Neural progenitor cell (in vitro differentiated cells): Measurements from ENCODE around the gene TBCK. TPM values are rescaled to one million over a fixed set of nuclear protein-coding genes. Genes with fewer than 3 reads are reported as not detected.

Experiments
- DNase-seq: peaks from one replicate; pipeline ENCODE4 v3.0.0-alpha.2; 2016; ENCODE audit warnings: low spot score
- H2AFZ ChIP-seq: fragments of 200-600 bp; sonication (generic); replicated peaks from 2 replicates; pipeline ENCODE4 v1.6.1; 2016; ENCODE audit warnings: antibody characterized with exemption
- H3F3A ChIP-seq: fragments of 200-600 bp; sonication (generic); 2 replicates; pipeline ENCODE4 v1.6.1; 2016; ENCODE audit warnings: antibody characterized with exemption, low read depth
- H3K27ac ChIP-seq: fragments of 200-600 bp; sonication (generic); 2 replicates; pipeline ENCODE4 v1.5.1; 2016; ENCODE audit warnings: mild to moderate bottlenecking
- H3K27me3 ChIP-seq: fragments of 200-600 bp; sonication (generic); 2 replicates; pipeline ENCODE4 v1.6.1; 2016; ENCODE audit warnings: mild to moderate bottlenecking, moderate library complexity
- H3K36me3 ChIP-seq: fragments of 200-600 bp; sonication (generic); 2 replicates; pipeline ENCODE4 v1.5.1; 2016
- H3K4me1 ChIP-seq: fragments of 200-600 bp; sonication (generic); 2 replicates; pipeline ENCODE4 v1.6.1; 2016; ENCODE audit warnings: mixed run types
- H3K4me2 ChIP-seq: fragments of 200-600 bp; sonication (generic); 2 replicates; pipeline ENCODE4 v1.6.1; 2016
- H3K4me3 ChIP-seq: fragments of 200-600 bp; sonication (generic); 2 replicates; pipeline ENCODE4 v1.5.1; 2016
- H3K79me2 ChIP-seq: fragments of 200-600 bp; sonication (generic); 2 replicates; pipeline ENCODE4 v1.6.1; 2016; ENCODE audit warnings: low read depth
- H3K9ac ChIP-seq: fragments of 200-600 bp; sonication (generic); 2 replicates; pipeline ENCODE4 v1.6.1; 2016
- H3K9me3 ChIP-seq: fragments of 200-600 bp; sonication (generic); 2 replicates; pipeline ENCODE4 v1.5.1; 2016; ENCODE audit warnings: low read depth
- H4K20me1 ChIP-seq: fragments of 200-600 bp; sonication (generic); 2 replicates; pipeline ENCODE4 v1.6.1; 2016; ENCODE audit warnings: low read depth
- H3K27ac Mint-ChIP-seq: 3 replicates; pipeline ENCODE4 v1.8.0; 2021; ENCODE audit warnings: mixed read lengths
- H3K27me3 Mint-ChIP-seq: 2 replicates; pipeline ENCODE4 v1.8.0; 2022; ENCODE audit warnings: low read depth, mild to moderate bottlenecking, inconsistent platforms, moderate library complexity, mixed read lengths; ENCODE audit not compliant: insufficient read depth
- H3K36me3 Mint-ChIP-seq: 3 replicates; pipeline ENCODE4 v1.8.0; 2021; ENCODE audit warnings: mixed read lengths
- H3K4me1 Mint-ChIP-seq: 3 replicates; pipeline ENCODE4 v1.8.0; 2021; ENCODE audit warnings: mixed read lengths
- H3K4me3 Mint-ChIP-seq: 3 replicates; pipeline ENCODE4 v1.8.0; 2021; ENCODE audit warnings: mild to moderate bottlenecking, moderate library complexity, mixed read lengths
- H3K9me3 Mint-ChIP-seq: 3 replicates; pipeline ENCODE4 v1.8.0; 2020; ENCODE audit warnings: mixed read lengths
- EZH2 ChIP-seq: fragments of 200-600 bp; sonication (generic); IDR thresholded peaks from 2 replicates; pipeline ENCODE4 v1.6.1; 2017; ENCODE audit warnings: antibody characterized with exemption, mild to moderate bottlenecking, moderate library complexity
- EZH2phosphoT487 ChIP-seq: fragments of 200-600 bp; sonication (generic); IDR thresholded peaks from 2 replicates; pipeline ENCODE4 v1.6.1; 2017; ENCODE audit warnings: antibody characterized with exemption
- total RNA-seq: library from RNA; depleted of rRNA; stranded (reverse); fragments of >200 nt; gene quantifications from 2 replicates; pipeline ENCODE4 v1.2.3, GENCODE V29; 2015; ENCODE audit warnings: low replicate concordance
- TF ChIP-seq, protein P1 (sequence below): fragments of 200-600 bp; sonication (generic); IDR thresholded peaks from 2 replicates; pipeline ENCODE4 v1.5.1; 2017; ENCODE audit warnings: antibody characterized with exemption, mild to moderate bottlenecking

TBCK gene
- total RNA-seq, 1 donor from 2014 or later = 69.8 TPM

DNA sequence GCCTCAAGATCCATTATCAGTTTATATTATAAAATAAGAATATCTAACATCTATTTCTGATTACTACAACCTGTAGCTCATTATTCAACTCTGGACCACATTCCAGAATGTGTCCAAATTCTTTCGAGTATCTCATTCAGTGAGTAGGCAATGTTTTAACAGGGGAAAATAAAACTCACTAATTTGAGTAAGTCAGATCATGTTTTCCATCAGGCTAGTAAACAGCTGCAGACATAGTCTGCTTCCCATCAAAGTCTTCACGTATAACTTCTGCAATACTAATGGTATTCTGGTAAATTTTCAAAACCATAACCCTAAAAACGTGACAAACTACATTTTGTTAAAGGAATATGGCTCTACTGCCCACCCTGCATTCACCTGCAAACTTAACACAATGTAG is 31.8 kb downstream of the TBCK start:
- H3K4me3 ChIP-seq = no peak overlapping the region
- no peak overlapping the region for H3K4me3 Mint-ChIP-seq
- H3K9me3 ChIP-seq = no peaks in the 10 kb centered on the region
- H3K36me3 ChIP-seq = no peaks in the 10 kb centered on the region
- no peaks in the 10 kb centered on the region for H4K20me1 ChIP-seq
- no peak overlapping the region for H3K27ac ChIP-seq
- H3K27ac Mint-ChIP-seq = no peak overlapping the region
- H3K36me3 Mint-ChIP-seq = peaks cover 16% of the 10 kb centered on the region
- no peaks in the 10 kb centered on the region for H3F3A ChIP-seq
- H2AFZ ChIP-seq = no peak overlapping the region
- H3K4me2 ChIP-seq = no peak overlapping the region
- H3K4me1 Mint-ChIP-seq = no peaks in the 10 kb centered on the region
- no peaks in the 10 kb centered on the region for H3K4me1 ChIP-seq
- no peak for DNase-seq
- no peaks in the 10 kb centered on the region for H3K79me2 ChIP-seq
- H3K27me3 Mint-ChIP-seq = no peaks in the 10 kb centered on the region
- TF ChIP-seq EZH2 = no peak
- no peak for TF ChIP-seq EZH2phosphoT487
- TF ChIP-seq, protein P1, sequence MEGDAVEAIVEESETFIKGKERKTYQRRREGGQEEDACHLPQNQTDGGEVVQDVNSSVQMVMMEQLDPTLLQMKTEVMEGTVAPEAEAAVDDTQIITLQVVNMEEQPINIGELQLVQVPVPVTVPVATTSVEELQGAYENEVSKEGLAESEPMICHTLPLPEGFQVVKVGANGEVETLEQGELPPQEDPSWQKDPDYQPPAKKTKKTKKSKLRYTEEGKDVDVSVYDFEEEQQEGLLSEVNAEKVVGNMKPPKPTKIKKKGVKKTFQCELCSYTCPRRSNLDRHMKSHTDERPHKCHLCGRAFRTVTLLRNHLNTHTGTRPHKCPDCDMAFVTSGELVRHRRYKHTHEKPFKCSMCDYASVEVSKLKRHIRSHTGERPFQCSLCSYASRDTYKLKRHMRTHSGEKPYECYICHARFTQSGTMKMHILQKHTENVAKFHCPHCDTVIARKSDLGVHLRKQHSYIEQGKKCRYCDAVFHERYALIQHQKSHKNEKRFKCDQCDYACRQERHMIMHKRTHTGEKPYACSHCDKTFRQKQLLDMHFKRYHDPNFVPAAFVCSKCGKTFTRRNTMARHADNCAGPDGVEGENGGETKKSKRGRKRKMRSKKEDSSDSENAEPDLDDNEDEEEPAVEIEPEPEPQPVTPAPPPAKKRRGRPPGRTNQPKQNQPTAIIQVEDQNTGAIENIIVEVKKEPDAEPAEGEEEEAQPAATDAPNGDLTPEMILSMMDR = no peak
- peaks cover 3% of the 10 kb centered on the region for H3K9me3 Mint-ChIP-seq
- H3K27me3 ChIP-seq = no peaks in the 10 kb centered on the region
- no peak overlapping the region for H3K9ac ChIP-seq

DNA sequence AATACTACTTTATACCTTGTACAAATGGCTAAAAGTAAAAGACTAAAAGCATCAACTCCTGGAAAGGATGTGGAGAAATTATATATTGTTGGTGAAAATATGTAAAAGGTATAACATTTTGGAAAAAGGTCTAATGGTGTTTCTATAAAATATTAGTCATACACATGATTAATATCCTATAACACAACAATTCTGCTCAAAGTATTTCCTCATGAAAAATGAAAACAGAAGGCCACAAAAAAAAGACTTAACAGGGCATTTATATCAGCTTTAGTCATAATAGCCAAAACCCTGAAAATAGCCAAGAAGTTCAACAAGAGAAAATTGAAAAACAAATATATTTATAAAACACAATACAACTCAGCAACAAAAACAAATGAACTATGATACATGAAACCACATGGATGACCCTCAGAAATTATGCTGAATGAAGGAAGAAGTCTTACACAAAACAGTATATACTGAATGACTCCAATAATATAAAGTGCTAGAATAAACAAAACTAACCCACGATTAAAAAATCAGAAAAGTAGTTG is 38.8 kb downstream of the TBCK start:
- no peaks in the 10 kb centered on the region for H3K27me3 ChIP-seq
- H3K4me2 ChIP-seq = no peak overlapping the region
- no peak overlapping the region for H3K4me3 ChIP-seq
- no peaks in the 10 kb centered on the region for H3K9me3 ChIP-seq
- no peaks in the 10 kb centered on the region for H3K36me3 ChIP-seq
- no peaks in the 10 kb centered on the region for H3K4me1 ChIP-seq
- no peak overlapping the region for H3K4me3 Mint-ChIP-seq
- peaks cover 9% of the 10 kb centered on the region for H3K36me3 Mint-ChIP-seq
- no peak overlapping the region for H3K27ac Mint-ChIP-seq
- no peaks in the 10 kb centered on the region for H4K20me1 ChIP-seq
- TF ChIP-seq EZH2 = no peak
- TF ChIP-seq EZH2phosphoT487 = no peak
- TF ChIP-seq, protein P1 = no peak
- no peak overlapping the region for H2AFZ ChIP-seq
- DNase-seq = no peak
- H3K27me3 Mint-ChIP-seq = no peaks in the 10 kb centered on the region
- no peak overlapping the region for H3K9ac ChIP-seq
- H3K9me3 Mint-ChIP-seq = peaks cover 3% of the 10 kb centered on the region
- H3K27ac ChIP-seq = no peak overlapping the region
- no peaks in the 10 kb centered on the region for H3K79me2 ChIP-seq
- H3F3A ChIP-seq = no peaks in the 10 kb centered on the region
- no peaks in the 10 kb centered on the region for H3K4me1 Mint-ChIP-seq

DNA sequence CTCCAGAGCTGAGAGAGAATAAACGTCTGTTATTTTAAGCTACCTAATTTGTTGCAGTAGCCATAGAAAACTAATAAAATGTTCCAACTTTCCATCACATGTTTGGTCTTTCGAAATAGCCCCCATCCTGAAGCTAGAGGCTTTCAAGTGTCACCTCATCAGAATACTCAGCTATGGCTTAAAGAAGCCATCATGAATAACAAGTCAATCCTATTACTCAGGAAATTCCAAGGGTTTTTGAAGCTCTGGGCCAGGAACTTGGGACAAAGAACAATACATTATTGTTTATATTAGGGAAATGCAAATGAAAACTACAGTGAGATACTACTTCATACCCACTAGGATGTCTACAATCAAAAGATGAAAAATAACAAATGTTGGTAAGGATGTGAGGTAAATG is 42.2 kb downstream of the TBCK start:
- H3K79me2 ChIP-seq = no peaks in the 10 kb centered on the region
- H3K4me3 Mint-ChIP-seq = no peak overlapping the region
- H3K27me3 ChIP-seq = no peaks in the 10 kb centered on the region
- H3K27me3 Mint-ChIP-seq = no peaks in the 10 kb centered on the region
- no peak overlapping the region for H2AFZ ChIP-seq
- no peak overlapping the region for H3K4me3 ChIP-seq
- H3F3A ChIP-seq = no peaks in the 10 kb centered on the region
- H3K27ac ChIP-seq = no peak overlapping the region
- no peaks in the 10 kb centered on the region for H3K4me1 ChIP-seq
- H3K9me3 ChIP-seq = no peaks in the 10 kb centered on the region
- no peak overlapping the region for H3K9ac ChIP-seq
- H3K27ac Mint-ChIP-seq = no peak overlapping the region
- no peak overlapping the region for H3K4me2 ChIP-seq
- no peak for DNase-seq
- no peaks in the 10 kb centered on the region for H3K9me3 Mint-ChIP-seq
- H3K36me3 ChIP-seq = no peaks in the 10 kb centered on the region
- no peaks in the 10 kb centered on the region for H3K4me1 Mint-ChIP-seq
- no peak for TF ChIP-seq EZH2
- TF ChIP-seq, protein P1 = no peak
- TF ChIP-seq EZH2phosphoT487 = no peak
- no peaks in the 10 kb centered on the region for H4K20me1 ChIP-seq
- H3K36me3 Mint-ChIP-seq = no peaks in the 10 kb centered on the region
